ENCODE measurements around the gene ACAP2.

- TF ChIP-seq, protein P1, sequence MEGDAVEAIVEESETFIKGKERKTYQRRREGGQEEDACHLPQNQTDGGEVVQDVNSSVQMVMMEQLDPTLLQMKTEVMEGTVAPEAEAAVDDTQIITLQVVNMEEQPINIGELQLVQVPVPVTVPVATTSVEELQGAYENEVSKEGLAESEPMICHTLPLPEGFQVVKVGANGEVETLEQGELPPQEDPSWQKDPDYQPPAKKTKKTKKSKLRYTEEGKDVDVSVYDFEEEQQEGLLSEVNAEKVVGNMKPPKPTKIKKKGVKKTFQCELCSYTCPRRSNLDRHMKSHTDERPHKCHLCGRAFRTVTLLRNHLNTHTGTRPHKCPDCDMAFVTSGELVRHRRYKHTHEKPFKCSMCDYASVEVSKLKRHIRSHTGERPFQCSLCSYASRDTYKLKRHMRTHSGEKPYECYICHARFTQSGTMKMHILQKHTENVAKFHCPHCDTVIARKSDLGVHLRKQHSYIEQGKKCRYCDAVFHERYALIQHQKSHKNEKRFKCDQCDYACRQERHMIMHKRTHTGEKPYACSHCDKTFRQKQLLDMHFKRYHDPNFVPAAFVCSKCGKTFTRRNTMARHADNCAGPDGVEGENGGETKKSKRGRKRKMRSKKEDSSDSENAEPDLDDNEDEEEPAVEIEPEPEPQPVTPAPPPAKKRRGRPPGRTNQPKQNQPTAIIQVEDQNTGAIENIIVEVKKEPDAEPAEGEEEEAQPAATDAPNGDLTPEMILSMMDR (conservative IDR thresholded peaks at IDR 0.05), result no peak
- no peak for TF ChIP-seq ZFX (IDR thresholded peaks at IDR 0.05)
Observed at GRCh38 chr3:195226445-195226844, 216.4 kb downstream of the ACAP2 start.
